B cell (primary cell): ENCODE results near the gene PDIA2.

Source experiments
- EZH2 ChIP-seq: IDR thresholded peaks from 2 replicates; pipeline ENCODE4 v1.6.1; 2012; ENCODE audit warnings: borderline replicate concordance, low read depth, mild to moderate bottlenecking, moderate library complexity, low read length; ENCODE audit not compliant: insufficient read depth, poor library complexity, severe bottlenecking
- TF ChIP-seq, protein P1 (sequence below): fragments of 200-600 bp; IDR thresholded peaks from one replicate; pipeline ENCODE4 v1.8.0; 2022; ENCODE audit warnings: antibody characterized with exemption, mild to moderate bottlenecking

DNA sequence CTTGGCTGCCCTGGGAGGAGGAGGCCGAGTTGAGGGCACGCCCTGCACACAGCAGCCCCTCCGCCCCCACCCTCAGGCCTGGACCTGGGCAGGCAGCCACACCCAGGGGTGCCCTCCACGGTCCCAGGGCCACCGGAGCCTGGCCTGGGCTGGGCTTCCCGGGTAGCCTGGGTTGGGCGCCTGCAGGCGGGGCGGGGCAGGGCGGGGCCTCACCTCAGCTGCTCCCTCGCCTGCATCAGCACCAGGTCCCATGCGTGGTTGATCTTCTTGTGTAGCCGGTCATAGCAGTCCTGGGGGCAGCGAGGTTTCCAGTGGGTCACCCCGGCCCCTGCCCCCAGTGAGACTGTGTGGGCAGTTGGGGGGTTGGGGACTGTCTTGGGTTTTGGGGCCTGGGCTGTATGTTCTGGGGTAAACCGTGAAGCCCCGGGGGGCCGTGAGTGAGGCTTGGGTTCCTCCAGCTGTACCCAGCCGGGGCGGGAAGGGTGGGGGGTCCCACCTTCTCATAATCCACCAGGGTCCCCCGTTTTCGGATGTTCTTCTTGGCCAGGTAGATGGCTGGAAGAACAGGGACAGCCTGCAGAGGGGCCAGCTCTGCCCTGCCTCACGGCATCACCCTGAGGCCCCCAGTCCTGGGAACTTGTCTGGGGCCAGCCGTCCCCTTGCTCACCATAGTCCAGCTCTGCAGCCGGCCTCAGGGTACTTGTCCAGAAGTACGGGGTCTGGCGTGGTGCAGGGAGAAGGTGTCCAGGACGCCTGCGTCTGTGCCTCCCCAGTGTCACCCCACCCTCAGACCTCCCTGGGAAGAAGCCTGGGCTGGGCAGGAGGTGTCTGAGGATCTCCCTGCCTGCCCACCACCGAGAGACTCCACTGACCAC, 9.2 kb upstream of the PDIA2 start:
- TF ChIP-seq, protein P1, sequence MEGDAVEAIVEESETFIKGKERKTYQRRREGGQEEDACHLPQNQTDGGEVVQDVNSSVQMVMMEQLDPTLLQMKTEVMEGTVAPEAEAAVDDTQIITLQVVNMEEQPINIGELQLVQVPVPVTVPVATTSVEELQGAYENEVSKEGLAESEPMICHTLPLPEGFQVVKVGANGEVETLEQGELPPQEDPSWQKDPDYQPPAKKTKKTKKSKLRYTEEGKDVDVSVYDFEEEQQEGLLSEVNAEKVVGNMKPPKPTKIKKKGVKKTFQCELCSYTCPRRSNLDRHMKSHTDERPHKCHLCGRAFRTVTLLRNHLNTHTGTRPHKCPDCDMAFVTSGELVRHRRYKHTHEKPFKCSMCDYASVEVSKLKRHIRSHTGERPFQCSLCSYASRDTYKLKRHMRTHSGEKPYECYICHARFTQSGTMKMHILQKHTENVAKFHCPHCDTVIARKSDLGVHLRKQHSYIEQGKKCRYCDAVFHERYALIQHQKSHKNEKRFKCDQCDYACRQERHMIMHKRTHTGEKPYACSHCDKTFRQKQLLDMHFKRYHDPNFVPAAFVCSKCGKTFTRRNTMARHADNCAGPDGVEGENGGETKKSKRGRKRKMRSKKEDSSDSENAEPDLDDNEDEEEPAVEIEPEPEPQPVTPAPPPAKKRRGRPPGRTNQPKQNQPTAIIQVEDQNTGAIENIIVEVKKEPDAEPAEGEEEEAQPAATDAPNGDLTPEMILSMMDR: no peak
- no peak for TF ChIP-seq EZH2
